C4-2B (cell line): ENCODE results near the gene ZSCAN10.

Experiments used
- H3K27ac ChIP-seq: fragments of 450-650 bp; 2 replicates; pipeline ENCODE4 v1.5.1; 2017
- ZFX ChIP-seq: fragments of 450-650 bp; IDR thresholded peaks from 2 replicates; pipeline ENCODE4 v1.6.1; 2017
- TF ChIP-seq, protein P1 (sequence below): fragments of 450-650 bp; conservative IDR thresholded peaks from 2 replicates; pipeline ENCODE4 v1.5.1; 2017; ENCODE audit warnings: mild to moderate bottlenecking

ZSCAN10 gene

DNA sequence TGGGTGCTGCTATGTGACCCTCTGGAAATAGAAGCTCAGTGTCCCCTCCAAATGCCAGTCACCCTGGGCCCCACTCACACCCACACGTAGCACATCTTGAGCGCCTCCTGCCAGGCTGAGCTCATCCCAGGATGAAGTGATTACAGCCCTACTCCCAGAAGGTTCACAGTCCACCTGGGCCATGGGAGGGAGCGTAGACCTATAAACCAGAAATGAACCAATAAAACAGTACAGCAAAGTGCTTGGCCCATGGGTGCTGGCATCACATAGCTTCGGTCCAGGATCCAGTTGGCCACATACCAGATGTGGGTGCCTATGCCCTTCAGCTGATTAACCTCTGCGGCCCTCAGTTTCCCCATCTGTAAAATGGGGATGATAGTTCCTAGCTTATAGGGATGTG lies 60.2 kb downstream of the ZSCAN10 start:
- no peak overlapping the region for H3K27ac ChIP-seq
- TF ChIP-seq, protein P1, sequence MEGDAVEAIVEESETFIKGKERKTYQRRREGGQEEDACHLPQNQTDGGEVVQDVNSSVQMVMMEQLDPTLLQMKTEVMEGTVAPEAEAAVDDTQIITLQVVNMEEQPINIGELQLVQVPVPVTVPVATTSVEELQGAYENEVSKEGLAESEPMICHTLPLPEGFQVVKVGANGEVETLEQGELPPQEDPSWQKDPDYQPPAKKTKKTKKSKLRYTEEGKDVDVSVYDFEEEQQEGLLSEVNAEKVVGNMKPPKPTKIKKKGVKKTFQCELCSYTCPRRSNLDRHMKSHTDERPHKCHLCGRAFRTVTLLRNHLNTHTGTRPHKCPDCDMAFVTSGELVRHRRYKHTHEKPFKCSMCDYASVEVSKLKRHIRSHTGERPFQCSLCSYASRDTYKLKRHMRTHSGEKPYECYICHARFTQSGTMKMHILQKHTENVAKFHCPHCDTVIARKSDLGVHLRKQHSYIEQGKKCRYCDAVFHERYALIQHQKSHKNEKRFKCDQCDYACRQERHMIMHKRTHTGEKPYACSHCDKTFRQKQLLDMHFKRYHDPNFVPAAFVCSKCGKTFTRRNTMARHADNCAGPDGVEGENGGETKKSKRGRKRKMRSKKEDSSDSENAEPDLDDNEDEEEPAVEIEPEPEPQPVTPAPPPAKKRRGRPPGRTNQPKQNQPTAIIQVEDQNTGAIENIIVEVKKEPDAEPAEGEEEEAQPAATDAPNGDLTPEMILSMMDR, result no peak
- TF ChIP-seq ZFX, result no peak
